ENCODE results near the gene CD27. TPM values are rescaled to one million over a fixed set of nuclear protein-coding genes. Genes with fewer than 3 reads are reported as not detected.
"Not testable (repeated sequence)": the region's sequence is repeated elsewhere in the genome, so short reads cannot be mapped to it uniquely, and the experiment has no call there.

The CD27 gene
- total and polyA plus RNA-seq, 8 donors, result 1.2 to 3.2 (median 2.2) TPM

DNA sequence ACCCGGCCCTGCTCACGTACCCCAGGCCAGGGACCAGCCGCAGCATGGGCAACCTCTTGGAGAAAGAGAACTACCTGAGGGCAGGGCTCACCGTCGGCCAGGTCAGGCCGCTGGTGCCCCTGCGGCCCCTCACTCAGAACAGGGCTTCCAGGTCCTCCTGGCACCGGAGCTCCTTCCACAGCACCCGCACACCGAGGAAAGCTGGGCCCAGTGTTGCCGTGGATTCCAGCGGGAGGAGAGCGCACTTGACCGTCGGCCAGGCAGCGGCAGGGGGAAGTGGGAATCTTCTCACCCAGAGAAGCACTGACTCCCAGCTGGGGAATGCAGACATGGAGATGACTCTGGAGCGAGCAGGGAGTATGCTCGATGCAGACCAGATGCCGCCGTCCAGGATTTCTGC is 33.7 kb downstream of the CD27 start:
- intact Hi-C loops (cut with DNase I), result no loop called here
- TF ChIP-seq, protein P1, sequence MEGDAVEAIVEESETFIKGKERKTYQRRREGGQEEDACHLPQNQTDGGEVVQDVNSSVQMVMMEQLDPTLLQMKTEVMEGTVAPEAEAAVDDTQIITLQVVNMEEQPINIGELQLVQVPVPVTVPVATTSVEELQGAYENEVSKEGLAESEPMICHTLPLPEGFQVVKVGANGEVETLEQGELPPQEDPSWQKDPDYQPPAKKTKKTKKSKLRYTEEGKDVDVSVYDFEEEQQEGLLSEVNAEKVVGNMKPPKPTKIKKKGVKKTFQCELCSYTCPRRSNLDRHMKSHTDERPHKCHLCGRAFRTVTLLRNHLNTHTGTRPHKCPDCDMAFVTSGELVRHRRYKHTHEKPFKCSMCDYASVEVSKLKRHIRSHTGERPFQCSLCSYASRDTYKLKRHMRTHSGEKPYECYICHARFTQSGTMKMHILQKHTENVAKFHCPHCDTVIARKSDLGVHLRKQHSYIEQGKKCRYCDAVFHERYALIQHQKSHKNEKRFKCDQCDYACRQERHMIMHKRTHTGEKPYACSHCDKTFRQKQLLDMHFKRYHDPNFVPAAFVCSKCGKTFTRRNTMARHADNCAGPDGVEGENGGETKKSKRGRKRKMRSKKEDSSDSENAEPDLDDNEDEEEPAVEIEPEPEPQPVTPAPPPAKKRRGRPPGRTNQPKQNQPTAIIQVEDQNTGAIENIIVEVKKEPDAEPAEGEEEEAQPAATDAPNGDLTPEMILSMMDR (IDR thresholded peaks at IDR 0.05), result no peak
- Histone ChIP-seq H3K27me3 (no peaks in the 10 kb centered on the region), H3K4me3 (no peak overlapping the region), H3K9me3 (no peaks in the 10 kb centered on the region), H3K4me1 (no peaks in the 10 kb centered on the region), H3K27ac (no peak overlapping the region), H3K36me3 (no peaks in the 10 kb centered on the region)
- DNase-seq (no peak), ATAC-seq (no peak)

DNA sequence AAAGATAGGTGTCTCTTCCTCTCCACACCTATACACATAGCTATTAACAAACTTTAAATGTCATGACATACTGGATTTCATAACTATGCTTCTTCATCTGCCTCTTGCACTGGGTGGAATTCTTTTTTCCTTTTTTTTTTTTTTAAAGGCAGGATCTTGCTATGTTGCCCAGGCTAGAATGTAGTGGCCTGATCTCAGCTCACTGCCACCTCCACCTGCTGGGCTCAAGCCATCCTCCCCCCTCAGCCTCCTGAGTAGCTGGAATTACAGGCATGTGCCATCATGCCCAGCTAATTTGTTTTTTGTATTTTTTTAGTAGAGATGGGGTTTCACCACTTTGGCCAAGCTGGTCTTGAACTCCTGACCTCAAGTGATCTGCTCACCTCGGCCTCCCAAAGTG is 43.5 kb downstream of the CD27 start:
- DNase-seq, result no peak
- peaks cover 0 to 10% of the 10 kb centered on the region in 2 donors for H3K4me1 ChIP-seq
- H3K27me3 ChIP-seq, result no peaks in the 10 kb centered on the region
- intact Hi-C loops (cut with DNase I), result no loop called here
- H3K9me3 ChIP-seq, result no peaks in the 10 kb centered on the region
- no peak for ATAC-seq
- TF ChIP-seq, protein P1 (IDR thresholded peaks at IDR 0.05), result no peak
- H3K27ac ChIP-seq, result no peak overlapping the region
- H3K4me3 ChIP-seq, result no peak overlapping the region
- peaks cover 0 to 11% of the 10 kb centered on the region in 2 donors for H3K36me3 ChIP-seq

DNA sequence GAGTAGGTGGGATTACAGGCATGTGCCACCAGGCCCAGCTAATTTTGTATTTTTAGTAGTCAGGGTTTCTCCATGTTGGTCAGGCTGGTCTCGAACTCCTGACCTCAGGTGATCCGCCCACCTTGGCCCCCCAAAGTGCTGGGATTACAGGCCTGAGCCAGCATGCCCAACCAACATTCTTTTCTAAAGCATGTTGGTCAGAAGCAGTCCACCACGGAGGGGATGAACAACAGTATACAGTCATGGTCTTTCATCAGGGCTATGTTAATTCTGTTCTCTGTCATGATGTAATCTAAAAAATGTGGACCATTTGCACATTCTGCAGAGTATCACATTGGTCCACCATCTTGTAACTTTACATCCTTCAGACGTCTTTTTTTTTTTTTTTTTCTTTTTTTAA is 44.7 kb downstream of the CD27 start:
- H3K9me3 ChIP-seq, result no peaks in the 10 kb centered on the region
- H3K27me3 ChIP-seq, result no peaks in the 10 kb centered on the region
- ATAC-seq, result no peak
- H3K27ac ChIP-seq, result no peak overlapping the region
- H3K4me3 ChIP-seq, result no peak overlapping the region
- TF ChIP-seq, protein P1 (IDR thresholded peaks at IDR 0.05), result no peak
- DNase-seq, result no peak
- intact Hi-C loops (cut with DNase I), result no loop called here
- H3K36me3 ChIP-seq, result peaks cover 0 to 11% of the 10 kb centered on the region in 2 donors
- H3K4me1 ChIP-seq, result peaks cover 2 to 14% of the 10 kb centered on the region in 2 donors

DNA sequence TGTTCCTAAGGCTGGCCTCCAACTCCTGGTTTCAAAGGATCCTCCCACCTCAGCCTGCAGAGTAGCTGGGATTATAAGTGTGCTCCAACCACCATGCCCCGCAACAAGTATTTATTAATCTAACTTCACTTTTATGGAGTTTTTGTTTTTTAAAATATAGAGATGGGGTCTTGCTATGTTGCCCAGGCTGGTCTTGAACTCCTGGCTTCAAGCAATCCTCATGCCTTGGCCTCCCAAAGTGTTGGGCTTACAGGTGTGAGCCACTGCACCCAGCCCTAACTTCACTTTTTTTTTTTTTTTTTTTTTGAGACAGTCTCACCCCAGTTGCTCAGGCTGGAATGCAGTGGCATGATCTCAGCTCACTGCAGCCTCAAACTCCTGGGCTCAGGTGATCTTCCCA is 45.9 kb downstream of the CD27 start:
- intact Hi-C loops (cut with DNase I); H3K4me3 ChIP-seq: not testable (repeated sequence)

DNA sequence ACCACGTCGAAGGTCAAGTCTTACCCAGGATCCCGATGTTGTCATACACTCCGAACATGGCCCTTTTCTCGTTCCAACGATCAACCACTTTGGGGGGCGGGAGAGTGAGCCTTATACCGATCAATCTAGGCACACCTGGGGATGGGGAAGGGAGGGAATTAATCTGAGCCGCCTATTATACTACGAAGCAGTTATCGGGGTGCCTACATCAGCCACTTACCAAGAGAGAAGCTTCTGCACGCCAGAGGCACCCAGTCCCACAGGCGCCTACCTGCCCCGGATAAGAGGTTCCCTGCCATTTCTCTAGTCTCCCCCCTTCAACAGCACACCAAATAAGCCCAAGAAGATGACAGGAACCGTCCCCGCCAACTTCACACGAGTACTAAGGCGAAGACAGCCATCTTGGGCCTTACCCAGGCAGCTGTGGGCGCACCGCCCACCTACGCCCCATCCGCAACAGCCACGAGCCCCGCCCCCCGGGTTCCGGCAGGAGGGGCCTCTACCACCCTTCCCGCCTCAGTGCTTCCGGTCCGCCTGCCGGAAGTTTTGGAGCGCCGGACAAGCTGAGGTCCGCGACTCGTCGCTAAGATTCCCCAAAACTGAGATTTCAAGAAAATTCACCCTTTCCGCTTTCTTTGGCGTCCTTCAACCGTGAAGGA is 48.2 kb downstream of the CD27 start, which contains the start of gene MRPL51:
TSS of gene MRPL51 (minus strand) at position 425 of the 659 bp plus-strand sequence. CDS start at position 299, 126 bp downstream.
- Histone ChIP-seq H3K36me3 (peaks cover 0 to 20% of the 10 kb centered on the region in 2 donors), H3K4me1 (peaks cover 10 to 29% of the 10 kb centered on the region in 2 donors), H3K9me3 (no peaks in the 10 kb centered on the region), H3K4me3 (peak within 1 kb of the TSS; percentile 61 to 68), H3K27me3 (no peaks in the 10 kb centered on the region), H3K27ac (peak within 1 kb of the TSS; percentile 95)
- ATAC-seq (peak; percentile 97), DNase-seq (peak; percentile 95 to 99 (median 98))
- TF ChIP-seq, protein P1 (IDR thresholded peaks at IDR 0.05), result no peak
- intact Hi-C loops (cut with DNase I), result no loop called here

More for the DNA sequence above, 45.9 kb downstream of the CD27 start:
- Histone ChIP-seq H3K4me1 (peaks cover 10 to 26% of the 10 kb centered on the region in 2 donors), H3K36me3 (peaks cover 0 to 11% of the 10 kb centered on the region in 2 donors)
- not testable (repeated sequence) for H3K27ac ChIP-seq, H3K27me3 ChIP-seq, DNase-seq, H3K9me3 ChIP-seq, ATAC-seq

Measured in left lung (tissue), 10 donors.